GM18517 (cell line): Measurements from ENCODE around the gene CHD5.
"Not testable (repeated sequence)": the region's sequence is repeated elsewhere in the genome, so short reads cannot be mapped to it uniquely, and the experiment has no call there.

ENCODE experiments used
- ATAC-seq: cut with Tn5 transposase; IDR thresholded peaks from one replicate; pipeline ENCODE4 v1.9.1; 2021; ENCODE audit warnings: mild to moderate bottlenecking, moderate library complexity; ENCODE audit not compliant: unreplicated experiment

The CHD5 gene

GRCh38 chr1:6088956-6089355 lies 91.2 kb downstream of the CHD5 start:
- ATAC-seq: no peak

DNA sequence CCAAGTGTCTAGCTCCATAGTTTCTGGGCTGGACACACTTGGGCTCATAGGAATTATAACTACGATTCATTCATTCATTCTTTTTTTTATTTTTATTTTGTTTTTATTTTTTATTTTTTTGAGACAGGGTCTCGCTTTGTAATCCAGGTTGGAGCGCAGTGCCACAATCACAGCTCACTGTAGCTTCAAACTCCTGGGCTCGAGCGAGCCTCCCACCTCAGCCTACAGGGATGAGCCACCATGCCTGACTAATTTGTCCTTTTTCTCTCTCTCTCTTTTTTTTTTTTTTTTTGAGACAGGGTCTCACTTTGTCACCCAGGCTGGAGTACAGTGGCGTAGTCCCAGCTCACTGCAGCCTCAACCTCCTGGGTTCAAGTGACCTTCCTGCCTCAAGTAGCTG lies 92.2 kb downstream of the CHD5 start:
- ATAC-seq: no peak

DNA sequence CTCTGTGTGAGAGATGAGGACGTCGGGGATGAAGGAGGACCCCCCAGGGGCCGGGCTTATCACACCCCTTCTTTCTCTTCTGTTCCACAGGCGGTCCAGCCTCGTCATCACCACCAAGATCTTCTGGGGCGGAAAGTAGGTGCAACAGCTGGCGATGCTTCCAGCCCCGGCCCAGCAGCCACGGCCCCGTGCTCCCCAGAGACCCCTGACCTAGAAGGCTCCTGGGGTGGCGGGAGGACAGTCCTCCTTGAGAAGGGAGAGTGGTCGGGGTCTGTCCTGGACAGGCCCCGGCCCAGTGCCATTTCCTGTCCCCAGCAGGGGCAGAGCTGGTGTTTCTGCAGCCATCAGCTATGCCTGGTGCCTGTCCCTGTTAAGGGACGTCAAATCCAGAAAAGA lies 92.7 kb downstream of the CHD5 start:
- ATAC-seq: no peak

DNA sequence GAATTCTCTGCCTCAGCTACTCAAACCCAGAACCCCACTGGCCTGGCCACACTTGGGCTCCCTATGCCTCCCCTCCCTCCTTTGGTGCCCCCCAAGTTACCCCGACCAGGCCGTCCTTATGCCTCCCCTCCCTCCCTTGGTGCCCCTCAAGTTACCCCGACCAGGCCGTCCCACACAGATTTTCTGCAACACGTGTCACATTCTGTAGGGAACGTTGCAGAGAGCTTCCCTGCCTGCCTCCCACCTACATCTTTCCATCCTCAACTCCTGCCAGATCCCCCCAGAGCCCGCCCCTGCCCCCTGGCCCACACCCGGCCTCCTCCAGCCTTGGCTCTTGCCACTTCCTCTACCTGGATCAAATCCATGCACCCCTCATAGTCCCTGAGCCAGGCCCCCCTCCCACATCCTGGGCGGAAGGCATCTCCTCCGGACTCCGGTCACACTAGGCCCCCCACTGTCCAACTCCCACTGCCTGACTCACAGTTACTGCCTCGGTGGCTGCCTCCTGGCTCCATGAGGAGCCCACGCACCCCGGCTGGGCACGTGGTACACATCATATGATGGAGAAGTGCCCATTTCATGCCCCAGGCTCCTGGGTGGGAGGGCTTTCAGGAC lies 93.3 kb downstream of the CHD5 start:
- no peak for ATAC-seq

DNA sequence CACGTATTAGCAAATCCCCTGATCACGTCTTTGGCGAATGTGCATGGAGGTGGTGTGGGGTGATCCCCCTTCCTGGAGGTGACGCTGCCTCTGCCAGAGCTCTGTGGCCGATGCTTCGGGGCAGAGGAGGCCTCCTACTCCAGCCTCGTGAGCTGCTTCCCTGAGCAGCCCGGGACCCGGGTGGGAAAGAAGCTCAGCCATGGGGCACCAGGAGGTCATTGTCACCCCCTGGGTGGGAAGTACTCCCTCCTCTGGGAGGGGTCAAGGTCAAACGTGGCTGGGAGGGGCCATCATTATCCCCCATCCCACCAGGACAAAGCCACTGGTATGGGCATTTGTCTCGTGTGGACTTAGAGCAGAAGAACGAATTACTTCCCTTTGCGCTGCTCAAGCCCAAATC lies 93.8 kb downstream of the CHD5 start:
- no peak for ATAC-seq

- no peak for ATAC-seq
Measured at GRCh38 chr1:6085666-6086065, 94.5 kb downstream of the CHD5 start.

- ATAC-seq: no peak
Measured at GRCh38 chr1:6084781-6085495, 95.2 kb downstream of the CHD5 start.

DNA sequence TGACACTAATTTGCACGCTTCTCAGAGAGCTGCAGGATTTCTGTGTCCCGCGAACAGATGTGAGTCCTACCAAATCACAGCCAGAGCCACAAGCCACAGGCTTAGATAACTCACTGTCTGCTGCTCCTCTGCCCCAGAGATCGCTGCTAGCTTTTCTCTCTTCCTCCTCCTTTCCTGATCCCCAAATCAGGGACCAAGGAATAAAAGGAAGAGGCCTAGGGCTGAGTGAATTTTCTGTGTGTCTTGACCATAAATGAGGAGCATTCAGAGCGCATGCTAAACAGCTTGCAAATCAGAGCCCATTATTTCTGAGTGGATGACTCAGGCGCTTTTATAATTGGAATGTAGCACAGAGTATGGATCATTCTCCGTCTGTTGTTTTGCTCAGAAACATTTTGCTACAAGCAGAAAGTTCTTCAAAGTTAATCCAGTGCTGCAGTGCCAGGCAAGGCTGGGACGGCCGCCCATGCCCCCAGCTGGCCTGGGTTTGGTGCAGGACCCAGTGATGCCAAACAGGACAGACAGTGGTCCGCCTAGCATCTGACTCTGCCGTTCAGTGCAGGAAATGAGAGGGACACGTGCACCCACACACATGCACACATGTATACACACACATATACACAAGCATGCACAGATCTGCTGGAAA lies 96.2 kb downstream of the CHD5 start:
- ATAC-seq: no peak

GRCh38 chr1:6083385-6083784 lies 96.7 kb downstream of the CHD5 start:
- ATAC-seq: no peak

GRCh38 chr1:6082430-6082971 lies 97.6 kb downstream of the CHD5 start:
- no peak for ATAC-seq

GRCh38 chr1:6081901-6082300 lies 98.2 kb downstream of the CHD5 start:
- no peak for ATAC-seq

GRCh38 chr1:6080469-6080868 lies 99.7 kb downstream of the CHD5 start:
- no peak for ATAC-seq

GRCh38 chr1:6077919-6078318 lies 102.2 kb downstream of the CHD5 start:
- no peak for ATAC-seq

GRCh38 chr1:6077506-6077905 lies 102.6 kb downstream of the CHD5 start:
- no peak for ATAC-seq

- not testable (repeated sequence) for ATAC-seq
Measured at GRCh38 chr1:6077061-6077460, 103.1 kb downstream of the CHD5 start.

DNA sequence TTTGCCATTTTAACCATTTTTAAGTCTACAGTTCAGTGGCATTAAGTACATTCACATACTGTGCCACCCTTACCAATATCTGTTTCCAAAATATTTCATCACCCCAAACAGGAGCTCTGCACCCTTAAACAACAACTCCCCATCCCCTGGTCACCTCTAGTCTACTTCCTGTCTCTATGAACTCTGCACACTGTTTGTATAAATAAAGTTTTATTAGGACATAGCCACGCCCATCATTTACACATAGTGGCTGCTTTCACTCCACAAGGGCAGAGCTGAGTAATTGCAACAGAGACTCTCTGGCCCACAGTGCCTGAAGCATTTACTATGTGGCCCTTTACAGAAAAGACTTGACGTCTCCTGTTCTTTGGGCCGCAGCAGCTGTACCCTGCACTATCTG lies 104.4 kb downstream of the CHD5 start:
- ATAC-seq: no peak

DNA sequence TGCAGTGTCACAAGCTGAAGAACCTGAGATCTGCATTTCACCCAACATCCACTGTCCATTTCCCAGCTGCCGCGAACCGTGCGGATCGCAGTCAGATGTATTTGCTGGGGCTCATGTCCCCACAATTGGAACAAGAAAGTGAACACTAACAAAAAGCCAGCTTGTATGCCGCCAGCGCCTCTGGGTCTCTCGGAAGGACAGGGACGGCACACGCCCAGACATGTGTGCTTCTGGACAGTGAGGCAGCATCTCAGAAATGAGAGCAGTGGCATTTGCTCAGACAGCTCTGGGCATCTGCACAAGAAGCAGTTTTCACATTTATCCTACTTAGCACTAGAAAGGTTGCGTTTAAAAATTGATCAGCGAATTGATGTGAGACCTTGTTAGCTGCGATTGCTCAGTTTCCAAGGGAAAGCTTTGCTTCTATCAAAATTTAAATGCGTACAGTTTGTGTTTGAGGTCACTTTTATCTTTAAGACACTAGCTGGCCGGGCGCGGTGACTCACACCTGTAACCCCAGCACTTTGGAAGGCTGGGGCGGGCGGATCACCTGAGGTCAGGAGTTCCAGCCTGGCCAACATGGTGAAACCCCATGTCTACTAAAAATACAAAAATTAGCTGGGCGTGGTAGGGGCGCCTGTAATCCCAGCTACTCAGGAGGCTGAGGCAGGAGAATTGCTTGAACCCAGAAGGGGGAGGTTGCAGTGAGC lies 105.8 kb downstream of the CHD5 start:
- no peak for ATAC-seq

DNA sequence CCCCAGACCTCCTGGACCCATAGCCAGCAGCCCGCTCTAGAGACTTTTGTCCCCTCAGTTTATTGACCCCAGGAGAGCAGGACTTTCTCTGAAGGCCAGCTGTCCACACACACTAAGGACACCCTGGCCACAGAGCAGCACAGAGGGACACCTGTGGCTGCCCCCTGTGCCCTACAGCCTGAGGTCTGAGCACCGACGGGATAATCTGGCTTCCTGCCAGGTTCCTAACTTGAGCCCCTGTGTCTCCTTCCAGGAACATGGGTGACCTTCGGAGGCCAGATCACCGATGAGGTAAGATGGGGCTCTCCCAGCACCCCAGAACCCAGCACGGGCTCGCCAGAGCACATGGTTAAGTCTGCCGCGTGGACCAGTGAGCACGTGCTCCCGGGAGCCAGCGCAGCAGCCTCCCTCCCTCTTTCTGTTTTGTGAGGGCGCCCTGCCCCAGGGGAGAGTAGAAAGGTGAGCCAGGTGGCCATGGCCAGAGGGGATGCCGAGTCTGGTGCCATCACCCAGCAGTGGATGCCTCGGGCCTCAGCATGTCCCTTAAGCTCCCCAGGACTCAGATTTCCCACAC lies 106.6 kb downstream of the CHD5 start:
- ATAC-seq: no peak

- ATAC-seq: no peak
Measured at GRCh38 chr1:6072774-6073479, 107.2 kb downstream of the CHD5 start.

DNA sequence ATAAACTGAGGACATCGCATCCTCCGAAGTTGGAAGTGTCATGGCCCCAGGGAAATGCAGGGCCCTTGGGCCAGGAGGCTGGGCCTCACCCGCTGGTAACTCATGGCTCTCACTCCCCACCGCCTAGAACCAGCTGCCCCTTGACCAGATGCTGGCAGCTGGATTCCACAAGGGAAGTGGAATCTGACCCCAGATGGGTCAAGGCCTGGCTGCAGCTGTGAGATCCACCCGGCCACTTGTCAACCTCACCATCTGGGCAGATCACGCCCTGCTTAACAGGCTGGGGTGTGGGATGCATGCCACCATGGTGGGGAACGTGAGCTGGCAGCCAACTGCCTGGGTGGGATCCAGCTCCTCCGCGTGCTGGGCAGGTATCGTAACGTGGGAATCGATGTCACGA lies 108.9 kb downstream of the CHD5 start:
- ATAC-seq: no peak
